COLO668 (cell line): ENCODE data around the gene HSPA1B.
"Not testable (repeated sequence)": the region's sequence is repeated elsewhere in the genome, so short reads cannot be mapped to it uniquely, and the experiment has no call there.

ENCODE experiments used
- DNase-seq: peaks from one replicate; lab custom pipeline; 2025; ENCODE audit not compliant: unreplicated experiment; lab: John Stamatoyannopoulos, UW

HSPA1B gene

DNA sequence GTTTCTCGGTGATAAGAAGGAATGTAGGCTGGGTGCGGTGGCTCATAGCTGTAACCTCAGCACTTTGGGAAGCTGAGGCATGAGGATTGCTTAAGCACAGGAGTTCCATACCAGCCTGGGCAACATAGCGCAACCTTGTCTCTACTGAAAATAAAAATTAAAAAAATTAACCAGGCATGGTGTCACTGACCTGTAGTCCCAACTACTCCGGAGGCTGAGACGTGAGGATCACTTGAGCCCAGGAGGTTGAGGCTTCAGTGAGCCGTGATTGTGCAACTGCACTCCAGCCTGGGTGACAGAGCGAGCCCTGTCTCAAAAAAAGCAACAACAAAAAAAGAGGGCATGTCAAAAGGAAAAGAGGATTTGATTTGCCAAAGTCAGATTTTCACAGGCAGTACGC is 31.2 kb downstream of the HSPA1B start:
- no peak for DNase-seq

DNA sequence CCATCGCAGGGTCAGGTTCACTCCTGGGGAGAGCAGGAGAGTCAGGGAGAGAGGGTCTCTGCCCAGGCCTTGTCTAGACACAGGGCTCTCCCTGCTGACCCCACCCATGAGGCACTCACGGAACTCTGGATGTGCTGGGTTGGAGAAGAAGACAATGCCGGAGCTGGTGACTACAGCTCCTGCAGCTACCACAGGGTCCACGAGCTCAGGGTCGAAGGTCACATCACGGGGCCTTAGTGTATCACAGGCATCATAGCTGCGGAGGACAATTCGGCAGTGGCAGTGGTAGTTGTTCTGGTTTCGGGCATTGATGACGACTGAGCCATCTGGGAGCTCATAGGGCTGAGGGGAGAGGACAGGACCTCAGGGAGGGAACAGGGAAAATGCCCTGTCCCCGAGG is 32.4 kb downstream of the HSPA1B start:
- DNase-seq = no peak

DNA sequence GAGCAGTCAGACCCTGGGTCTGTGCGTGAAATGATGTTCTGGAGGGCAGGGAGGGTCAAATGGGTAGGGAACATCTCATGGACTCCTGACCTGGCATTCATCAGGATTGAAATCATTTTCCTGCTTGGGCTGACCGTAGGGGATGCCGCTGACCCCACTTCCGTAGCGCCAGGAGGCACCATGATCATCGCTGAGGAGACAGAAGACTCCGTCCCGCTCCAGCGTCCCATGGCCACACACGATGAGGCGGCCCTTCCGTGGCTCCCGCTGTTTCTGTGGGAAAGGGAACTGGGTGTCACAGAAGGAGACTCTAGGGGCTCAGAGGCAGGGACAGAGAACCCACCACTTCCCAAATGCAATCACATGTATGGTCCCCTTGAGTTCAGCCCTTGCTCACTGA is 32.8 kb downstream of the HSPA1B start:
- no peak for DNase-seq

DNA sequence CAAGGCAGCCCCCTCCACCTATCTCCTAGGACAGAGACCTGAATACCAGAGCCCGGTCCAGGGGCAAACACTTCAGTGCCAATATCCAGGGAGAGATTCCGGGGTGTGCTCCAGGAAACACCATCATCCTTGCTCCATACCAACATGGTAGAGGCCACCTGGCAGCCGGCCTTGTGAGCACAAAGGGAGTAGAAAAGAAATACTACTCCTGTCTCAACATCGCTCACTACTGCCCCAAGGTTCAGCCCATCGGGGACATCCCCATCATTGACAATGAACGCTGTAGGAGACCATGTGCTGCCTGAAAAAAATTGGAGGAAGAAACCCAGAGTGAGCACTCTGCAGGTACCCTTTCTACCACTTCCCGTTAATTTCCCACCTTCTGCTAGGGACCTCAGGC is 33.6 kb downstream of the HSPA1B start:
- DNase-seq = no peak

DNA sequence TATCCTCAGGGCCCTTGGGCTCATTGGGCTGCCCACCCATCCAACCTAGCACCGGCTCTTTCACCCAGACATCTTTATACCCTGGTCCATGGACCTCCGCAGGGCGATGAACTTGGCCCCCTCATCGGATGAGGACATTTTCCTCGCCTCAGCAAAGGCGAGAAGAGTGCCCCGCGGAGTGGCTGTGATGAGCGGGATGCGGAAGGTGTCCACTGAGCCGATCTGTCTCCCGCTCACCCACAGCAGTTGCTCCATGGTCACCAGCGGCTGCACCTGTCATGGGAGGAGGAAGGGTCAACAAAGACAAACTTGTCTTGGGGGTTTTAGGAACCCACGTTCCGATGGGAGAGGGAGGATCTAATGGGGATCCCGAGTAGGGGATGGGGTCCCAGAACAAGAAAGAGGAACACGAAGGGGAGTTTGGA is 34.4 kb downstream of the HSPA1B start:
- DNase-seq = peak; percentile 14

DNA sequence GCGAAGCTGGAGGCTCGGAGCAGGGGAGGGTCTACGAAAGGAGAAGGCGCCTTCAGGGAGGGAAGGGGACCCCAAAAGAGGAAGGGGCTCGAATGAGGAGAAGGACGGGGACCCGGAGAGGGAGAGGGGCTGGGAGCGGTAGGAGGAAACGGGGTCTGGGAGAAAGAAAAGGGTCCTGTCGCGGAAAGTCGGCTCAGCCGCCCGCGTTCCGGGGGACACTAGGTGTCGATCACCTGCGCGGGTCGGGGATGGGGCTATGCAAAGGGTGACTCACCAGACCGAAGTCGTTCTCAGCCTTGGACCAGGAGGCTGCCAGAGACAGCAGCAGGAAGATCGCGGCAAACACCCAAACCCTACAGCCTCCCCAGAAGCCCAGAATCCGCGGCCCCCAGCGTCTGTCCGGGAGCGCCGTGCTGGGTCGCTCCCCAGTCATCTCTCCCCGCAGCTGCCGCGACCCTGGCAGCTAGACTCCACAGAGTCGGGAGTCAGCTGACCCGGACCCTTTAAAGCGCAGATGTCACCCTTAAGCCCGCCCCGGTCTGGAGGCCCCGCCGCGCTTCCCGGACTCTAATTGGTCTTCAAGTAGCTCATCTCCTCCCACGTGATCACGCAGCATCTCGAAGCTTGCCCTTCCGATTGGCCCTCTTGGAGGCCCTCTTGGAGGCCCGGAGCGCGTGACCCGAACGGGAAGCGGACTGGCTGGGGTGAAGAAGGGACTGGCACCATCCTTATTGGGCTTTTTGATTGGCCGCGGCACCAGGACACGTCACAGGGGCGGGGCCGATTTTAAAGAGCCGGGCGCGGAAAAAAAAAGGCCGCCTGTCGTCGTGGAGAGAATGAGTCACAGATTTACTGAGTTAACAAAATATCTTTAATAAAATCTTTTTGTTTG is 35.1 kb downstream of the HSPA1B start, which contains the start of gene NEU1:
TSS of gene NEU1 (minus strand) at position 478 of the 892 bp plus-strand sequence. CDS start at position 433, 45 bp downstream.
- peak; percentile 97 for DNase-seq

DNA sequence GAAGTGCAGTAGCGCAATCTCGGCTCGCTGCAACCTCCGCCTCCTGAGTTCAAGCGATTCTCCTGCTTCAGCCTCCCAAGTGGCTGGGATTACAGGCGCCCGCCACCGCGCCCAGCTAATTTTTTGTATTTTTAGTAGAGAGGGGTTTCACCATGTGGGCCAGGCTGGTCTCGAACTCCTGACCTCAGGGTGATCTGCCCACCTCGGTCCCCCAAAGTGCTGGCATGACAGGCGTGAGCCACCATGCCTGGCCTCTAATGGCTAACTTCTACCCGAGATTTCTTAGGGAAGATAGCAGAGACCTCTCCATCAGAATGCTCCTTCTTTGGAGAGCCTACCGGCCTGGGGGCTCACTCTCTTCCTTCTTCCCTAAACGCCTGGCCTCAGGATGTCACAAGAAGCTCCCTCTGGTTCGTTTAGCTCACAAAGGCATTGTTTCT is 36.6 kb downstream of the HSPA1B start:
- not testable (repeated sequence) for DNase-seq

DNA sequence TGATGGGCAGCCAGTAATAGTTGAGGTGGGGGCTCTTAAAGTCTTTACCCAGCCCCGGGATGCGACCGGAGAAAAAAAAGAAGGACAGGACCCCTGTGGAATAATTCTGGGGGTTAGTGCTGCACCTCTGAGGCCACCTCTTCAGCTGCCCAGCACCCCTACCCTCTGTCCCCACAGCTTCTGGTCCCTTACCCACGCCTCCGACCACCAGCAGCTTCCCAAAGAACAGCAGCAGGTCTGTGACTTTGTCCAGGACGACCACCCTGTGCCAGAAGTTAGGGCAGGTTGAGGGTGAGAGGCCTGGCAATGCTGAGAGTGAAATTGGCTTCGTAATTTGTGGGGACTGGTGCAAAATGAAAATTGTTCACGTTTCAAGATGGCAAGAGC is 37.3 kb downstream of the HSPA1B start:
- no peak for DNase-seq

DNA sequence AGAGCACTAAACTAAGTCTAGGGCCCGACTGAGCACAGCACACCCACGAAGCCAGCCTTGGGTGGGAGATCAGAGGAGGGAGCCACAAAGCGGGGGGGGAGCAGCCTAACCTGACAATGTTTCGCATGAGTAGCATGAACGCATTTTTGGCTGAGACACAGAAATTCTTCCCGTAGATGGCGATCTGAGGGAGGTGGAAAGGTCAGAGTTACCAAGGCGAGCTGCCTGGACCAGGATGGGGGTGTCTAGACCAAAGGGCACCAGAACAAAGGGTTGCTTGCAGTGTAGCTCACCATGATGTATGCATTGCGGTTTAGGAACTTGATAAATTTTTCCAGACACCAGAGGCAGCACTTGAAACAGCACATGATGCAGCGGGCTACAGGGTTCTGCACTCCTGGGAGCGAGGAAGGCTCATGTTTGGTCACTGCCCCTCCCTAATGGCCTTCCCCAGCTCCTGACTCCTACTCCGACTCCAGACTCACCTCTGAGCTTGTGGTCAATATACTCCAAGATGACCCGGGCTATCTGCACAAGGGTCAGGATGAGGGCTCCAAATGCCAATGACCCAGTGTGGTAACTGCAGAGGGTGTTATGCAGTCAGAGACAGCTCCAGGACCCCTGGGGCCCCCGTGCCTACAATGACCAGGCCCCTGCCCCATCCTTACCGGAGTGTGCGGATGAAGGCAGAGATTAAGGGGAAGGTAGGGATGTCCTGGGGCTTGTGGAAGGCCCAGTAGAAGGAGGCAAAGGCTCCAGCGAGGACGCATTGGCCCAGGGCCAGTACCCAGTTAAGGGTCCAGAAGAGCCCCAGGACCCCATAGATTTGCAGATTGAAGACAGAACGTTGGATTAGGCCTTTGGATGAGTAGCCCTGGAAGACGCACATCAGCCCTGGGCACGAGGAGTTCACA is 37.9 kb downstream of the HSPA1B start:
- no peak for DNase-seq

DNA sequence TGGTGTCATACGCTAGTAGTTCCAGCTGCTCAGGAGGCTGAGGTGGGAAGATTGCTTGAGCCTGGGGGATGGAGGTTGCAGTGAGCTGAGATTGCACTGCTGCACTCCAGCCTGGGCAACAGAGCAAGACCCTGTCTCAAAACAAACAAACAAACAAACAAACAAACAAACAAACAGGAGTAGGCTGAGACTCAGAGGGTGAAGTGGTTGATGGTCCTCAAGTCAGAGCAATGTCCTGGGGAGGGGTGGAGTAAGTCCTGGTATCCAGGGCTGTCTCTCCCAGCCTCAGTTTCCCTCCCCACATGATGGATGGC is 41.1 kb downstream of the HSPA1B start:
- DNase-seq = not testable (repeated sequence)

DNA sequence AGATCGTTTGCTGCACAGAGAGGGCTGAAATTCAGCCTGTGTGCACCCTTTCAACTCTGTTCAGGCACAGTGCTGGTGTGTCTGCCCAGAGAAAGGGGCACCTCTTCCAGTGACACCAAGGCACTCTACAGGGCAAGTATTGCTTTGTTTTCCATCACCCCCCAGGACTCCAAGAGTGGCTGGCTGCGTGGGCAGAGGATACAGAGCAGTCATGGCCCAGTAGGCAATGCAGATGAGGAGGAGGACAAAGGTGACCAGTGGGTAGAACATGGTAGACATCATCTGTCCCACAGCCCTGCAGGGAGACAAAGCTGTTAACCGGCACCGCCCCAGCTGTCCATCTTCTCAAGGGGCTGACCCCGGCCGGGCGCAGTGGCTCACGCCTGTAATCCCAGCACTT is 41.8 kb downstream of the HSPA1B start:
- no peak for DNase-seq

DNA sequence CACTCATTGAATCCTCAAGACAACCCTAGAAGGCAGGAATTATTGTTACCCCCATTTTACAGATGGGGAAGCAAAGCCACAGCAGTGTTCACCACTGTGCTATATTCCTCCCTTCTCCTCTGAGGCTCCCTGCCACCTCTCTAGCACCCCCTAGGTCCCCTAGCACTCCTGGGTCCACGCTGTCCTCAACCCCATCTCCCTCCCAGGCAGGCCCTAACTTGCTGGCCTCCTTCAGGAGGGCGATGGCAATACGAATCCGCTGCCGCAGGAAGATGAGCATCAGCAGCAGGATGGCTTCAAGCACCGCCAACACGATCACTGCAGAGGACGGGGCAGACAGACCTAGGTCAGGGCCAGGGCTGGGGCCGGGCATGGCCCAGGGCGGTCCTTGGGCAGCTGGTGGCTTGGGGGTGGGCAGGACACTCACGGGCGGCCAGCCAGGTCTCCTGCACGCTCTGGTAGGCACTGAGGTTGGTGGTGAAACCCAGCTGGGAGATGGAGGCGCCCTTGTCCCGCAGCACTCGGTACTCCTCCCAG is 42.9 kb downstream of the HSPA1B start:
- no peak for DNase-seq

DNA sequence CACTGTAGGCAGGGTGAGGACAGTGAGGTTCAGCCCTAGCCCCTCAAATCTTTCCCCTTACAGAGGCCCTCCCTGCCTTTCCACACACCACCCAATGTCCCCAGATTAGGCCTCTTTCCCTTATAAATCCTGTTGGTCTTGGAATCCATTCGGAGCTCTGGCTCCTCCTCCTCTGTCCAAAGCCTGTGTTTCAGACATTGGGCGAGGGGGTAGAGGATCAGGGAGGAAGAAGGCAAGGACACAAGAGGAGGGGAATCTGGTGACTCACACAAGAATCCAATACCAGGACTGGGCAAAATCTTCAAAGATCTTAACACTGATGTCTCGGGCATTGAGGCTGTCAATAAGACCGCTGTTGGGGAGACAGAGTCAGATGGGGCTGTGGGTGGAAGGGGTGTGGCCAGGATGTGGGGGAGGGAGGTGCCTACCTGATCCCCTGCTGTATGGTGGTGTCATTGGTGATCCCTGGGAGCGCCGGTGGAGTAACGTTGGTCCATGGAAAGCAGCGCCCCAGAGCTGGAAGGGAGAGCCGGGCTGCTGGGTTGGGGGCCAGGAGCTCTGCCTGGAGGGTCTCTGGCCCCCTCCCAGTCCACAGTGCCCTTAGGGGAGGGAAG is 43.6 kb downstream of the HSPA1B start:
- no peak for DNase-seq

DNA sequence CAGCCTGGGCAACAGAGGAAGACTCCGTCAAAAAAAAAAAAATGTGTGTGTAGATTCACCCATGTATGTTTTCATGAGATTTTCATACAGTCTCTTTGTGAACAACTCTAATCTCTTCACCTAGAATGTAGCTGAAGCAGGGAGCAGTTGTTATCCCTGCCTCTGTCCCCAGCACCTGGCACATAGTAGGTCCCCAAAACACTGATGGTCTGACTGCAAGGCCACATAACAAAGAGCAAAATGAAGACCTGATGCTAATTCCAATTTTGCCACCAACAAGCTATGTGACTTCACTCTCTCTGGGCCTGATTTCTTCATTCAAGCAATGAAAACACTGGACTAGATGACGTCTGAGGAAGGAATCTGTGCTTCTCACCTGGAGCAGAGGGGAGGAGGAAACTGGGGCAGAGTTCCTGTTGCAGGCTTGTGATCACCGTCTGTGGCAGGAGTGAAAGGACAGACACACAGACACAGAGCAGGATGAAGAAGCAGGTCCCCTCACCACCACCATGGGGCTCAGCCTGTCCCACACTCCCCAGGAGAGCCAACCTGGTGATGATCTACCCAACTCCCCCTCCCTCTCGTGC is 46.6 kb downstream of the HSPA1B start:
- DNase-seq = no peak

DNA sequence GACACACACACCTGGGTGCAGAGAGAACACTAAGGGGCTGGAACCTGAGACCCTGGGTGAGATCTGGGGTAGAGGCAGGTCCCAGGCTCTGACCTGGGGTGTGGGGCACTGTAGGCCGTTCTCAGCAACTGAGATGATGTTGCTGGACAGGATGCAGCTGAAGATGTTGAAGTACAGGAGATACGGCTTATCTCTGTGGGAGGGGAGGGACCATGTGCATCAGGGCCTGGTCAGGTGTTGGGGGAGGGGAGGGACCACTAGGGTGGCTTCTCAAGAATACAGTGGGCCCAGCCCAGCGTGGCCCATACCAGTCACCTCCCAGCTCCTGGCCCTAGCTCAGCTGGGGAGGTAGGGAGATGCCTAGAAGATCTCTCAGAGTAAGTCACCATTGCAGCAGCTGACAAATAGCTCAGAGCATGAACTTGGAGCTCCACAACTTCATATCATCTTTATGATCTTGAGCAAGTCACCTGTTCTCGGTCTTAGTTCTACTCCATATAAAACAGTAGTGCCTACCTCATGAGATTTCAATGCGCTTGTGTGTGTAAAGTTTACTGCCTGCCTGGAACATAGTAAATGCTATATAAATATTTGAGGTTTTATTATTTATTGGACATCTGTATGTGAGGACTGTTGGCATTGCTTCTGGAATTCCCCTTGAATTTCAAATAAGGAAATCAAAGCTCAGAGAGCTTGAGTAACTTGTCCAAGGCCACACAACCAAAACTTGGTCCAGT is 47.5 kb downstream of the HSPA1B start:
- no peak for DNase-seq

DNA sequence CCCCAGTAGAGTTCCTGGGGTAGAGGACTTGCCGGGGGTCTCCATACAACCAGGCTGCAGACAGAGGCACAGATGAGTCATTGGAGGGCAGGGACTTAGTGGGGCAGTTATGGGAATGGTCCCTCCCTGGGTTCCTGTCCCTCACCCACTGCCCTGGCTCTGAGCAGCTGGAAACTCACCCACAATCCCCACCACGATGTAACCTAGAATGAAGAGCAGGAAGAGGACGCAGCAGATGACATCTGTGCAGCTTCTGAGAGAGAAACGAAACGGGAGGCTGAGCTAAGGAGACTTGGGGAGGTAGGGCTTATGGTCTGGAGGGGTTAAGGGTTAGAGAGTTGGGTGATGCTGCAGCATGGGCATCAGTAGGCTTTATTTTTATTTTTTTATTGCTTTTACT is 48.3 kb downstream of the HSPA1B start:
- DNase-seq = no peak

DNA sequence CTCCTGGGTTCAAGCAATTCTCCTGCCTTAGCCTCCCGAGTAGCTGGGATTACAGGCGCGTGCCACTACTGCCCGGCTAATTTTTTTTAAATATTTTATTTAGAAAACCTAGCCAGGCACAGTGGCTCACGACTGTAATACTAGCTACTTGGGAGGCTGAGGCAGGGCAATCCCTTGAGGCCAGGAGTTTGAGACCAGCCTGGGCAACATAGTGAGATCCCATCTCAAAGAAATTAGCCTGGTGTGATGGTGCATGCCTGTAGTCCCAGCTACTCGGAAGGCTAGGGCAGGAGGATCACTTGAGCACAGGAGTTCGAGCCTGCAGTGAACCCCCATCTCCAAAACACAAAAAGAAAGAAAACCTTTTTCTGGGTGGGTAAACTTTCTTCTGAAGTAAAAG is 48.8 kb downstream of the HSPA1B start:
- DNase-seq = no peak

DNA sequence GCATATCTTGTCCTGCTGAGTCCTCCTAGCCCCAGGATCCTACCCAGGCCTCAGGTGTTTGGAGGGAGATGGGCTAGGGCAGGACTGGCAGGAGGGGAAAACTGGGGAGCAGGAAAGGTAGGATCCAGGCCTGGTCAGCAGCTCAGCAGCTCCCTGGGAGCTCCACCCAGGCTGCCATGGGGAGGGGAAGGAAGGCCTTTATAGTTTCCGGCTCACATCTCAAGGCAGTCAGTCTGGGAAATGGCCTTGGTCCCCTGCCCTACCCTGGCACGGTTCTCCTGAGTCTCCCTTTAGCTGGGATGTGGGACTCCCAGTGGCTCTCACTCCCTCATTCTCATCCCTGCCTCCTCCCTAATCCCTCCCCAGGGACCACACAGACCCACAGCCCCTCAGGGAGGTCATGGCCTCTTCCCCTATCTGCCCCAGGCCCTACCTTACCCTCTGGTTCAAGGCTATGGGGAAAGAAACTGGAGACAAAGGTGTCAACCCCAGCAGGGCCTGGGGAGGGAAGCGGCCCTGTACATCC is 49.6 kb downstream of the HSPA1B start:
- DNase-seq = no peak

DNA sequence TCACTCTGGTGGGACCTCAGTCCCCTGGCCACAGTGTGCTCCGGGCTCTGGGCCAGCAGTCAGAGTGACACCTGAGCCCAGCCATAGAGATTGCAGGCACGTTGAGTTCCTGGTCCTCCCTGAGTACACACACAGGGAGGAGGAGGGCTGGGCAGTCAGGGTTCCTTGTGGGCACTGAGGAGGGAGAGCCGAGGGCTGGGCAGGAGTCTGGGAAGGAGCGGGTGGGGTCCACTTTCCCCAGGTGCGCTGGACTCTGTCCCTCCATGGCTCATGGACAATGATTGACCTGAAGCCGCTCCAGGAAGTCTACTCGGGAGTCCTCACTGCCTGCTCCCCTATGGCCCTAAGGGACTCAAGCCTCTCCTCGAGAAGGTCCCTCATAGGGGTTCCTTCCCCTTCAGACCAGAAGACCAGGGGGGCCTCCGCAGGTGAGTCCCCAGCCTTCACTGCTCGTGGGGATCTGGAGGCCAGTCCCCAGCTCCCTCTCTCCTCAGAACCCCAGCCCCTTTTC is 50.2 kb downstream of the HSPA1B start:
- peak; percentile 58 for DNase-seq

DNA sequence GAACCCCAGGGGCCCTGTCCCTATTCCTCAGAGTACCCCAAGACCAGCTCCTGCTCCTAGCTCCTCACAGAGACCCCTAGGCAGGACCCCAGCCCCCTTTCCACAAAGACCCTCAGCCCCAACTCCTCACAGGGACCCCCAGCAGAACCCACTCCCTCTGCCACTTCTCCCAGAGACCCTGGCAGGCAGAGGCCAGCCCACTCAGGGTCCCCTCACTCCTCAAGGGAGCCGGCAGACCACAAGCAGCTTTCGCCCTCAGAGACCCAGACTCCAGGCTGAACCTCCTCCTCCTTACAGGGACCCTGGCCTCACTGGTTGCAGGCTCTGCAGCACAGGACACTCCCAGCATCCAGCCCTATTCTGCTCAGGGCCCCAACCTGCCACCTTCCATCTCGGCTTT is 50.7 kb downstream of the HSPA1B start:
- no peak for DNase-seq
